SK-N-SH (cell line): ENCODE measurements around the gene CLDN6. TPM values are rescaled to one million over a fixed set of nuclear protein-coding genes. Genes with fewer than 3 reads are reported as not detected.

Source experiments
- CTCF ChIA-PET: fragments of 300-600, 350-600 bp; formaldehyde crosslinking; extraction: SDS; loops from one replicate; lab custom pipeline; 2021; lab: Yijun Ruan, JAX
- POLR2A ChIA-PET: fragments of 350-600 bp; sonication (Branson Sonifier 250); formaldehyde crosslinking; extraction: SDS; loops from one replicate; lab custom pipeline; 2020; ENCODE audit warnings: antibody characterized with exemption, inconsistent platforms; lab: Yijun Ruan, JAX
- DNase-seq: peaks from one replicate; pipeline ENCODE4 v3.0.0; 2012
- H2AFZ ChIP-seq: fragments of 200-600 bp; sonication (generic); 2 replicates; pipeline ENCODE4 v1.8.1; 2016; ENCODE audit warnings: antibody characterized with exemption, mild to moderate bottlenecking, low read depth
- H3F3A ChIP-seq: fragments of 200-600 bp; sonication (generic); replicated peaks from 2 replicates; pipeline ENCODE3; 2016; ENCODE audit warnings: antibody characterized with exemption, mild to moderate bottlenecking; ENCODE audit not compliant: insufficient read depth
- H3K27ac ChIP-seq, 2 experiments: fragments of 200-500 bp in 1 of 2; fragments of 200-600 bp in 1 of 2; sonication (Bioruptor generic) in 1 of 2; sonication (generic), shearing (Covaris generic) in 1 of 2; 2 replicates each; pipeline versions ENCODE4 v1.5.1 to v1.6.1; 2014 to 2016; ENCODE audit warnings: low read depth in 2 of 2, inconsistent platforms in 1 of 2, low read length in 1 of 2, mild to moderate bottlenecking in 1 of 2, mixed read lengths in 1 of 2
- H3K27me3 ChIP-seq: fragments of 200-600 bp; sonication (generic), shearing (Covaris generic); 2 replicates; pipeline ENCODE4 v1.6.1; 2016; ENCODE audit warnings: mixed run types; ENCODE audit not compliant: insufficient read depth
- H3K36me3 ChIP-seq, 2 experiments: fragments of 200-500 bp in 1 of 2; fragments of 200-600 bp in 1 of 2; sonication (Bioruptor generic) in 1 of 2; sonication (generic) in 1 of 2; replicated peaks in 1 of 2; 2 replicates each; pipeline versions ENCODE3 to v1.5.1; 2014 to 2016; ENCODE audit warnings: low read length in 1 of 2, mild to moderate bottlenecking in 1 of 2; ENCODE audit not compliant: insufficient read depth in 2 of 2, control insufficient read depth in 1 of 2
- H3K4me1 ChIP-seq, 2 experiments: fragments of 200-500 bp in 1 of 2; fragments of 200-600 bp in 1 of 2; sonication (Bioruptor generic) in 1 of 2; sonication (generic), shearing (Covaris generic) in 1 of 2; 2 replicates each; pipeline versions ENCODE4 v1.5.1 to v1.6.1; 2014 to 2016; ENCODE audit warnings: low read depth in 1 of 2, low read length in 1 of 2, mixed run types in 1 of 2; ENCODE audit not compliant: insufficient read depth in 2 of 2, control insufficient read depth in 1 of 2
- H3K4me2 ChIP-seq: fragments of 200-600 bp; sonication (generic), shearing (Covaris generic); 2 replicates; pipeline ENCODE4 v1.6.1; 2017; ENCODE audit warnings: mixed run types
- H3K4me3 ChIP-seq, 2 experiments: fragments of 200-500 bp in 1 of 2; fragments of 200-600 bp in 1 of 2; sonication (Bioruptor generic) in 1 of 2; sonication (generic), shearing (Covaris generic) in 1 of 2; 2 replicates each; pipeline versions ENCODE4 v1.5.1 to v1.8.1; 2014 to 2016; ENCODE audit warnings: low read depth in 2 of 2, inconsistent platforms in 1 of 2, low read length in 1 of 2, mild to moderate bottlenecking in 1 of 2, mixed read lengths in 1 of 2, moderate library complexity in 1 of 2
- H3K79me2 ChIP-seq: fragments of 200-600 bp; sonication (generic); 2 replicates; pipeline ENCODE4 v1.8.1; 2017; ENCODE audit warnings: mild to moderate bottlenecking; ENCODE audit not compliant: insufficient read depth
- H3K9ac ChIP-seq: fragments of 200-600 bp; sonication (generic); 2 replicates; pipeline ENCODE4 v1.6.1; 2017; ENCODE audit warnings: mixed run types
- H3K9me2 ChIP-seq: fragments of 200-600 bp; sonication (generic); 2 replicates; pipeline ENCODE4 v1.6.1; 2017; ENCODE audit warnings: mixed run types
- H3K9me3 ChIP-seq: fragments of 200-600 bp; sonication (generic); 2 replicates; pipeline ENCODE4 v1.6.1; 2017; ENCODE audit warnings: mixed run types, mild to moderate bottlenecking, moderate library complexity
- H4K20me1 ChIP-seq: fragments of 200-600 bp; sonication (generic); 2 replicates; pipeline ENCODE4 v1.6.1; 2017; ENCODE audit warnings: mild to moderate bottlenecking, mixed run types; ENCODE audit not compliant: insufficient read depth
- CHD2 ChIP-seq: fragments of 150-350 bp; IDR thresholded peaks from 2 replicates; pipeline ENCODE4 v1.6.1; 2018; ENCODE audit warnings: low read length; ENCODE audit not compliant: partially characterized antibody
- CTCF ChIP-seq: fragments of 200-600 bp; sonication (generic); IDR thresholded peaks from 2 replicates; pipeline ENCODE4 v1.6.1; 2017; ENCODE audit warnings: antibody characterized with exemption, mild to moderate bottlenecking, moderate library complexity
- EZH2phosphoT487 ChIP-seq: fragments of 200-600 bp; sonication (generic); IDR thresholded peaks from 2 replicates; pipeline ENCODE4 v1.6.1; 2017; ENCODE audit warnings: low read depth, mixed run types, mild to moderate bottlenecking, antibody characterized with exemption, moderate library complexity, borderline replicate concordance
- FOXM1 ChIP-seq: IDR thresholded peaks from 2 replicates; pipeline ENCODE4 v1.4.0; 2012; ENCODE audit warnings: low read depth, mild to moderate bottlenecking
- GABPA ChIP-seq: IDR thresholded peaks from 2 replicates; pipeline ENCODE4 v1.4.0; 2012; ENCODE audit warnings: low read depth, mild to moderate bottlenecking
- JUND ChIP-seq: IDR thresholded peaks from 2 replicates; pipeline ENCODE4 v1.4.0; 2012
- MAX ChIP-seq: IDR thresholded peaks from 2 replicates; pipeline ENCODE4 v1.4.0; 2012; ENCODE audit warnings: low read depth
- MEF2A ChIP-seq: IDR thresholded peaks from 2 replicates; pipeline ENCODE4 v1.4.0; 2012; ENCODE audit warnings: low read depth, borderline replicate concordance
- POLR2AphosphoS5 ChIP-seq: IDR thresholded peaks from 2 replicates; pipeline ENCODE4 v1.6.1; 2012; ENCODE audit warnings: low read depth, low read length
- RAD21 ChIP-seq: IDR thresholded peaks from 2 replicates; pipeline ENCODE4 v1.6.1; 2012; ENCODE audit warnings: mild to moderate bottlenecking, low read length
- SMC3 ChIP-seq: IDR thresholded peaks from 2 replicates; pipeline ENCODE4 v1.6.1; 2012; ENCODE audit warnings: low read depth, low read length, improper control_type of control experiment
- TCF12 ChIP-seq: IDR thresholded peaks from 2 replicates; pipeline ENCODE4 v1.4.0; 2012
- TEAD4 ChIP-seq: IDR thresholded peaks from 2 replicates; pipeline ENCODE4 v1.4.0; 2012; ENCODE audit warnings: mild to moderate bottlenecking, borderline replicate concordance; ENCODE audit not compliant: insufficient read depth
- USF1 ChIP-seq: IDR thresholded peaks from 2 replicates; pipeline ENCODE4 v1.4.0; 2012; ENCODE audit warnings: low read depth, borderline replicate concordance
- YY1 ChIP-seq: IDR thresholded peaks from 2 replicates; pipeline ENCODE4 v1.4.0; 2012; ENCODE audit warnings: low read depth, mild to moderate bottlenecking
- WGBS: methylation state at CpG from one replicate; pipeline ENCODE4 v1.1.6; 2017; ENCODE audit warnings: low lambda C conversion rate; 5-methylcytosine and 5-hydroxymethylcytosine counted together
- polyA plus RNA-seq, 3 experiments: library from polyadenylated mRNA; depleted of rRNA; stranded (reverse); fragments of >200 nt; gene quantifications; 2 replicates each; pipeline ENCODE4 v1.2.3, GENCODE V29; 2012

CLDN6 gene
- polyA plus RNA-seq, 1 of the 3 experiments (the other 2 are of a cell fraction) = 0.20 TPM

GRCh38 chr16:3057181-3058138 lies 39.5 kb upstream of the CLDN6 start:
- H3K4me2 ChIP-seq = peak overlapping the region; percentile 99
- POLR2A ChIA-PET = no interaction called here
- peak overlapping the region in 1 of 2 experiments; percentile 87; a peak in 2 of 4 replicates for H3K4me3 ChIP-seq

More at GRCh38 chr16:3057181-3058138, 39.5 kb upstream of the CLDN6 start:
- CTCF ChIA-PET = interaction anchor here (0.9 to 4.1 kb wide), 17 partner anchors 10 to 91 kb away, joined by 3 to 63 read pairs (median 11); partner anchors contain the start of genes MMP25 and ZSCAN10
- H2AFZ ChIP-seq = no peak overlapping the region
- WGBS = 96% methylated on average over 21 of the region's 22 CpGs
- TF ChIP-seq FOXM1 (no peak), USF1 (no peak), POLR2AphosphoS5 (no peak), CHD2 (no peak), RAD21 (no peak), JUND (no peak), TEAD4 (no peak), MAX (no peak), GABPA (no peak), SMC3 (no peak), EZH2phosphoT487 (no peak), YY1 (no peak), MEF2A (no peak), TCF12 (no peak), CTCF (no peak)
- no peak overlapping the region for H3K9ac ChIP-seq
- H3K36me3 ChIP-seq = no peaks in the 10 kb centered on the region
- no peaks in the 10 kb centered on the region for H3K9me2 ChIP-seq
- no peaks in the 10 kb centered on the region for H3K79me2 ChIP-seq
- H3K9me3 ChIP-seq = no peaks in the 10 kb centered on the region
- H3K4me1 ChIP-seq = peaks cover 0 to 12% of the 10 kb centered on the region in 2 experiments; a peak in 1 of 4 replicates
- DNase-seq = no peak
- H3K27ac ChIP-seq = no peak overlapping the region
- H3F3A ChIP-seq = no peaks in the 10 kb centered on the region
- no peaks in the 10 kb centered on the region for H4K20me1 ChIP-seq
- no peaks in the 10 kb centered on the region for H3K27me3 ChIP-seq
